OCI-M2 (cell line): ENCODE measurements around the gene TGFBI.

Source experiments
- DNase-seq: peaks from one replicate; lab custom pipeline; 2025; ENCODE audit not compliant: unreplicated experiment; lab: John Stamatoyannopoulos, UW

The TGFBI gene

DNA sequence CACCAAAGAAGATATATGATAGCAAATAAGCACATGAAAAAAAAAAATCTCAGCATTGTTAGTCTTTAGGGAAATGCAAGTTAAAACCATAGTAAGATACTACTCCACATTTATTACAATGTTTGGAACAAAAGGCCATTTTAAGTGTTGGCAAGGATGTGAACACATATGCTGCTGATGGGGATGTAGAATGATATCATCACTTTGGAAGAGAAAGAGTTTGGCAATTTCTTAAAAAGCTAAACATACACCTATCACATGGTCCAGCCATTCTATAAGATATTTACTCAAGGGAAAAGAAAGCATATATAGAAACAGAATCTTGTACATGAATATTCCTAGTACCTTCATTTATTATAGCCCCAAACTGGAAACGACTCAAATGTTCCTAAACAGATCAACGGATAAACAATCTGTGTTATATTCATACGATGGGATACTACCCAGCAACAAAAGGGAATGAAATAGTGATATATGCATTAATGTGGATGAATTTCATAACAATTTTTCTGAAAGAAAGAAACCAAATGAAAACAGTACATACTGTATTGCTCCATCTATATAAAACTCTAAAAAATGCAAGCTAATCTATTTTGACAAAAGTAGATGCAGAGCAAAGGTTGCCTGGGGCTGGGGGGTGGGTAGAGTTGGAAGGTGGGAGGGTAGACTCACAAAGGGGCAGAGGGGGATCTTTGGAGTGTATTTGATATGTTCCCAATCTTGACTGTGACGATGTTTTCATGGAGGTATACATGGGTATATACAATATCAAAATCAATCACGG is 58.2 kb downstream of the TGFBI start:
- DNase-seq, result no peak

DNA sequence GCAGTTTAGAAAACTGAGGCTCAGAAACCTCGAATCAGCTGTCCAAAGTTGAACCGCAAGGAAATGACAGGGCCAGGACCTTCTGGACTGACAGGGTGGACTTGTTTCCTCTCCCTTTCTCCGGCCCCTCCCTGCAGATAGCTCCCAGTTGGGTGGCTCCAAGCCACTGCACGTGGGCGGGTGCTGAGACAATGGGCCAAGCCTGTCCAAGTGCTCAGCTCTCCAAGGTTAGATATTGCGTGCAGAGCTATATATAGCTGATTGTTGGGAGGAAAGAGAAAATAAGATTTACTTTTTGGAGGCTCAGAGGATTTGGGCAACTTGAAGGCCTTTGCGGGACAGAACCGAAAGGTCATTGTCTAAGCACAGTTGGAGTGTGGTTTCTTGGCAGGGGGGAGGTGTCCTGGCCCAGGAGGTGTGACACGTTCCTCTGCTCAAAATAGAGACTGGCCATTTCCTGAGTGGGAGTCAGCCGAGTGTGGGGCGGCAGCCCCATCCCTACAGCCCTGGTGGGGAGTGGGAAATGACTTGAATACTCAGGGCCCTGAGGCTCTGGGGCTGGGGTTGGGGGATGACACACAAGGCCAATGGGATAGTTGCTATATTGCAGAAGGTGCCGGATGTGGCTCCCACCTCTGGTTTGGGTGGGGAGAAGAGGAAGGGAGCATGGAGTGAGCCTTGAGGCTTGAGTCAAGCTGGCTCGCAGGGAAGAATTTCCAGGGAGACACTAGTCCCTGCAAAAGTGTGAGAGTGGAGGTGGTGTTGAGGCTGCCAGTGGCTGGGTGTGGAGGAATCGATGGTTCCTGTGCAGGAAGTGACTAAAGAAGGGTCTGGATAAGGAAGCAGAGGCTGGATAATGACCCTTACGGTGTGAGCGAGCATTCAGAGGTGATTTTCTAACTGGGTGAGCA is 59.4 kb downstream of the TGFBI start:
- DNase-seq, result no peak

DNA sequence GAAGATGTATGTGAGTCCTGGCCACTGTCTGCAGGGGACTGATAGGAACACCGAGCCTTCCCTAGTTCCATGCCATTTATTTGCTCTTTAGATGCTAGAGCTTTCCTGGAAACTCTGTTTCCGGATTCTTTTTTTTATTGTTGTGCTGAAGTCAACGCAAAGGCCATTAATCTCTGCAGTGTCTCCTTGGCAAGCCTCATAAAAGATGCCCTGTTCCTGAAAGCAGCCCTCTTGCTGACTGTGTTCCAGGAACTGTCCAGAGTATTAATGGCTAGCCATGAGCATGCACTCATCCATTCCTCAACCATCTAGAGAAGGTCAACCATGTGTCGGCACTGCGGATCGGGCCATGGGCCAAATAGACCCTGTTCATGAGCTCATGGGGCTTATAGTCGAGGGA is 61.0 kb downstream of the TGFBI start:
- DNase-seq, result no peak

DNA sequence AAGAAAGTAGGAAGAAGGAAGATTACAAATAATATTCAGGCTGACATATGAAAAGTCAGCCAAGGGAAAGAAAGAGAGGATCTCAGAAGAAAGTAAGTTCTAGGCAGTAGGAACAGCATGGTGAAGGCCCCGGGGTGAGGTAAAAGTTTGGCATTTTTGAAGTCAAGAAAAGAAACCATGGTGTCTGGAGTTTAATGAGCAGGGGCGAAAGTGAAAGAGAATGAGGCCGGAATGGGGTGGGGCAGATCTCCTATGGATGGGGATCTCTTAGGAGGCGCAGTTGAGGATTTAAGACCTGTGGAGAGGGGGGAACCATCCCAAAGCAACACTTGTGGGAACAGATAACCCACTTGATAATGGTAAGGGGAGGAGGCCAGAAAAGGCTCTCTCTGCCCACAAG is 61.5 kb downstream of the TGFBI start:
- DNase-seq, result no peak

DNA sequence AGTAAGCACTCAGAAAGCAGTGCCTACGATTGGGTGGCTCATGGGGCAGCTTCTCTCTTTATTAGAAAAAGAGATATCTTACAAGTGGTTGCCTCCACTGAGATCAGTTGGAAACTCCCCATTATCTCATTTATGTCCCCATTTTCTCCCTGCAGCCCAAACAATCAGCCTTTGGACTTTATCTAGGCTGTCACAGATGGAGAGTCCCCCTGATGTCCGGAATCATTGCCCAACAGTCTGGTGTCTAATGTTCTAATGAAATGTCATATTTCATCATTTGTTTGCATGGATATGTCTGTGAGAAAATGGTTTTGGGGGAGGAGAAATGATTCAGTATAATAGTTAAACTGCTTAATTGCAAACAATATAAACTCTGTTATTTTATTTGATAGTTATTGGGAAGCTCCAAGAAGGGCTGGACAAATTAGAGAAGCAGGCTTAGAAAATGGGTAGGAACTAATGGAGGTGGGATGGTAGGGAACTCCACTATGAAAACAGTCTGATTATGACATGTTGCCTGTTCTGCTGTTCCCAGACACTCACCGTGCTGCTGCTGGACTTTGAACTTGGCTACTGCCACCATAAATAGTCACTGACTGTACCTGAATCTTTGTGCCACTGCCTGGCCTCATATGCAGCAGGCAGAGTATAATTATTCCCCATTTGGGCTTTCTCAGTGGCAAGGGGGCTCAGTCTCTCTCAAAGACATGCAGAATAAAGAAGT is 65.6 kb downstream of the TGFBI start:
- DNase-seq, result no peak

DNA sequence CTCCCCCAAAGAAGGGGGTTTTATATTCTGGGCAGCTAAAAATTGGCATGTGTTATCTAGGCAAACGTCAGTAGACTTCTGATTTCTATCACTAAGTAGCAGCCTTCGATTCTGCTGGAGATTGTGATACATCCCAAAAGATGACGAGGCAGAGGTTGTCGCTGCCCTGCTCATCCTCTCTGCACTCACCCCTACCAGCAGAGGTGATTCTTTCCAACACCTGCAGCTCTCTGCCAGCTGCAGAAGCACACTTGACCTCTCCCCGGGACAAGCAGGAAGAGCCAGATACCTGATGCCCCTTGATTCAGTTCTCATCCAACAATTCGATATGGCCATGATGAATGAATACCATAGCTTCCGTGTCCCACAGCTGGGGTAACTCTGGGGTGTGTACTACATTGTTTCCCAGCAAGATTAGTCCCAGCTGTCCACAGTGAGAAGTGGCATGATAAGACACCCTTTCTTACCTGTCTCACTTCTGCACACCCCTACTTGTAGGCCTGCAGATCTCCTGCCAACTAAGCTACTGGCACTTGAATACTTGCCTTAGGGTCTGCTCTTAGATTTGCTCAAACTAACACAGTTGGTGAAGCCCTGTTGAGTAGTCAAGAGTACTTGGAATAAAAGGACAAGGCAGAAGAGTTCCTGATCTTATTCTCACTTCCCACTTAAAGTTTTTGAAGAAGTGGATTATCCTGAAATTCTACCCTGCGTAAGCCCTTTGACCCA is 66.3 kb downstream of the TGFBI start:
- DNase-seq, result no peak

DNA sequence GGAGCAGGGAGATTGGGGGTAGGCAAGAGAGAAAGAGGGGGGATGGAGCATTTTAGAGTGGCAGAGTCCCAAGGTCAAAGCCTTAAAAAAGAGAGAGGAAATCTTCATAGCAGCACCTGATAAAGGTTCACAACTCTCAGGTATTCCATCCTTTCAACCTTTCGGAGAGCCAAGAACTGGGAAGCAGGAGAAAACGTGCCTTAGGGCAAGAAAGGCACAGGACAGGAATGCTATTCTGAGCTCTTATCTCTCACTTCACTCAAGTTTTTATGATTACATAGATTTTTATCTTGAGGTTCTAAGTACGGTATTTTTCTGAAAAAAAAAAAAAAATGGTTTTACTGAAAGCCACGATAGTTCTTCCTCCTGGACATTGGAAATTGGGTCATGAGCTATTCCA is 69.4 kb downstream of the TGFBI start:
- no peak for DNase-seq

DNA sequence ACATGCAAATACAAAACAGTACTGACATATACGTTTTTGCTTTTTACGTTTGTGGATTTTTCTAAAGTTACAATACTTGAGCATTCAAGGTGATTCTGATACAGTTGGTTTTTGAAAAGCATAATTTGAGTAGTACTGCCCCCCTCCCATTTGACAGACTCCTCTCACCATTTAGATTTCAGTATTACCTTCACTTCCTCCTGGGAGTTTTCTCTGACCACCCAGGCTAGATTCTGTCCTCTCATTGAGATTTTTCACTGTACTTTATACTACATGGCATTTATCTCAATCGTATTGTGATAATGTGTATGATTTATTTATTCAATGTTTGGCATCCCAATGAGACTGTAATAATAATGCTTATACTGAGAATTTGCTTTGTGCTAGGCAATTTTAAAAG is 71.1 kb downstream of the TGFBI start:
- DNase-seq, result no peak

DNA sequence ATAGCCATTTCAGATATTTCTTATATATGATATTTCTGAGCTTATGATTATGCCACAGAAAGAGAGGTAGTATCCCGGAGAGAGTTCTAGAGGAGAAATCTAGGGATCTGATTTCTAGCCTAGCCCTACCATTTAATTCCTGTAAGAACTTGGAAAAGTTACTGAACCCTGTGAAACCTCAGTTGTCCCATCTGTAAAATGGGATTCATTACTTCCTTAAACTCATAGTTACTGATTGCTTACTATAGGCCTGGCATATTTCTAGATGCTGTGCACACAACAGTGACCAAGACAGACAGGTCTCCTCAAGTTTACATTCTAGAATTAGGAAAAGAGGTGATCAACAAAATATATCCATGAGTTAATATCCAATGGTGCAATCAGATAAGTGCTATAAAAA is 73.1 kb downstream of the TGFBI start:
- no peak for DNase-seq

DNA sequence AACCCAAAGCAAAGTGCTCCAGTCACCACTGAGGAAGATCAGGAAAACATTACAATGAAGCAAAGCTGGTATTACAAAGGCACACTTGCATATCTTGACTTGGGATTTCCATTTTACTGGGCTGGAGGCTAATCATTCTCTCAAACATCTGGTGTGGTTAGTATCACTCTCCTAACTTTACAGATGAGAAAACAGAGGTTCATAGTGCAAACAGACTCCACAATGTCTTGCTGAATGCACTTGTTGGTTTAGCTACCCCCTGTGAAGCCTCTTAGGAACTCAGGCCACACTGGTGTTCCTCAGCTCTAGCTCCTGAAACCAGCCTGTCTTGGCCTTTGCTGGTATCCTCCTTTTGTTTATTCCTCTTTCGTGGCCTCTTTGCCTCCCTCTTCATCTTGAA is 74.3 kb downstream of the TGFBI start:
- DNase-seq, result no peak

DNA sequence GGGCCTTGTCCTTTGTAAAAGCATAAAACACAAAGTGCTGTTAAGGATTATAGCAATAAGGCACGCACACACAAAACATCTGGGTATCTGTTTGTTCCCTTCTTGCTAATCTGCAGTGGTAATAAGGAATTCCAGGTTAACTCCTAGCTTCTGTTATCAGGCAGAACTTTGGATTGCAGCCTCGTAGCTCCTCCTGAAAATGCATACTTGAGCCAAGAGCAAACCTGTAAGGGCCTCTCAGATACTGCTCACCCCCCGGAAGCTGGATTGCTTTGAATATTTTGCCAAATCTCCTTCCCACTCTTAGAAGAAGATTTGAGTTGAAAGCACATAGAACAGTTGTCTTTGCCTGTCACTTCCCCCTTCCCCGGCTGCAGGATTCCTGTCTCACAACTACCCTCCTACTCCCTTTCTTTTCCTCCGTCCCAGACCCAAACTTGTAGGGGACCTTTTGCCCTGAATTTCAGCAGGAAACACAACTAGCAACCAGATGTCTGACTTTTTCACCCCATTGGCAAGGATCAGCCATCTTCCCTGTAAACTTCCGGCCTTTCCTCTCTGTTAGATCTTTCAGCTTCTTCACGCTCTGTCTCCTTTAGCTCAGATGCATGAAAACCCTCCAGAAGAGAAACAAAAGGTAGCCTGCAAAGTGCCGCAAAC is 75.6 kb downstream of the TGFBI start:
- no peak for DNase-seq

DNA sequence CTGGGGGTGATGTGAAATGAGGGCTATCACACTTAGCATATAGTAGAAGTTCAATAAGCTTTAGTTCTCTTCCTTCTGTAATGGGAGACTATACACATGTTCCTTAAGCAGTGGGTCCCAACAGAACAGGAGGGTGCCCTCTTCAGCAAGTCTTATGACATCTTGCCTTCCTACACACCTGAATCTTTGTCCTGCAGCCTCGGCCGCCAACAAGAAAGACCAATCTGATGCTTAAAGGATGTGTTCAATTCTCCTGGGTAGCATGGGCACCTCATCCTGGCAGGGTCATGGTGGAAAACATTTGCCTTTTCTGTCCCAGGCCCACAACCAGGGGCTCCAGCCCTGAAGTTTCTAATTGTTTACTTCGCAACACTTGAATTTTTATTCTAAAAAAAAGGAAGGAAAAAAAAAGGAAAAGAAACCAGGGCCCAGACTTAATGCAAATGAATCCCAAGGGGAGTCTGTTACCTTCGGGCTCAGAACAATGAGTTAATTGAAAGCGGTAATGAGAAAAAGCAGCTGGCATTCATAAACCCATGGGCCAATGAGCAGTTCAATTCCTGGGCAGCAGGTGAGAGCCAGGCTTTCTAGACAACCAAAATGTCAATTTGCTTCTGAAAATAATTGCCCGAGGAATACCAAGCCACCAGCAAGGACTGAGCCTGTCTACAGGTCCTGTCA is 77.7 kb downstream of the TGFBI start:
- DNase-seq, result no peak

DNA sequence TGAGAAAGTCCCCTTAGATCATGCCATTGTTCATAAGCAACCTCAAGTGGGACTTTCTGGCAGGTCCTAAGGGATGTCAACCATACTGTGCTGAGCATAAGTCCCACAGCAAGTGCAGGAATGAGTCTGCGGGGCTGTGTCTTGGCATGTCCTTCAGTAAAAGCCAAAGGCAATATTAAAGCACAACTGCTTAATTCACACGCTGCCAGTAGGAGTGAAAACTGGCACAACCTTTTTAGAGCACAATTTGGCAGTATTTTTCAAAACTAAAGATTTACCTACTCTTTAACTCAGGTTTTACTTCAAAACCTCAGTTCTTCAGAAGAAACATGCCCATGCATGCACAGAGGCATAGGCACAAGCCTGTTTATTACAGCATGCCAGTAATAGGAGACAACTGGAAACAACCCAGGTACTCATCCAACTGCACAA is 79.4 kb downstream of the TGFBI start:
- DNase-seq, result no peak

DNA sequence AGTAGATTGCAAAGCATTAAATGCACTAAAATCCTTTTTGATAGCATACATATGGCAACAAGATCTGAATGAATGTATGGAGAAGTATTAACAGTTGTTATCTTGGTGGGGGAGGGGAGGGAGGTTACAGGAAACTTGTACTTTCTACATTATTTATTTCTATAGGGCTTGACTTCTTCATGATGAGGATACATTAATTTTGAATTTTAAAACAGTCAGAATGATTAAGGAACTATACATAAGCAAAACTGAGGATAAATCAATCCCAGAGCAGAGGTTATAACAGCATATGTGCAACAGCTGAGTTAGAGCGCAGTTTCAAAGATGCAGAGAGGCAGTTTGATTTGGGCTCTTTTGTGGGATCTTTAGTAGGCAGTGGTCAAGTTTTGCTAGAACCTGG is 80.0 kb downstream of the TGFBI start:
- DNase-seq, result no peak

DNA sequence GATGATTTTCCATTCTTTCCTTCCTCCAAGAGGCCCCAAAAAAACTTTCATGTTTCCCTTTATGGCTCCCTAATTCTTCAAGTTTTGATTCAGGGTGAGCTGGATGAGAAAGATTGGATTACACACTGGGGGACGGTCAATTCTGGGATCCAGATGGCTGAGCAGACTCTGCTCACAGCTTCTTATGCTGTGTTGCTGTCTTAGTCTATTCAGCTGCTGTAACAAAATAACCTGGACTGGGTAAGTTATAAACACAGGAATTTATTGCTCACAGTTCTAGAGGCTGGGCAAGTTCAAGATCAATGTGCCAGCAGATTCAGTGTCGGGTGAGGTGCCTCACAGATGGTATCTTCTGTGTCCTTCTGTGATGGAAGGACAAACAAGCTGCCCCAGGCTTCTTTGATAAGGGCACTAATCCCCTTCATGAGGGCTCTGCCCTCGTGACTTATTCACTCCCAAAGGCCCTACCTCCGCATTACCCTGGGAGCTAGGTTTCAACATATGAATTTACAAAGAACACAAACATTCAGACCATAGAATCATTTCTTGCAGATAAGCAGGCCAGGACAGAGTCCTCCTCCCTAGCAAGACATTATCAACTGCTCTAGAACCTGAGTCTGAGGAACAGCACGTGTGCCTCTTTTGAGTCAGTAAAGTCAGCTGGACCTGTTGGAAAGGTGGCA is 80.8 kb downstream of the TGFBI start:
- DNase-seq, result no peak
